ENCODE data around the gene PLEKHM3. TPM values are rescaled to one million over a fixed set of nuclear protein-coding genes. Genes with fewer than 3 reads are reported as not detected.

Gene PLEKHM3
- total and polyA plus RNA-seq, 2 of the 13 experiments (the other 11 are each of a cell fraction or from before 2014, with no cell fraction given): 4.5 to 4.7 TPM

GRCh38 chr2:207830778-207831438 is 194.4 kb downstream of the PLEKHM3 start (continued):
- TF ChIP-seq ZBTB39 (CRISPR knock-in tag; IDR thresholded peaks at IDR 0.05) (no peak), ZNF768 (CRISPR knock-in tag; IDR thresholded peaks at IDR 0.05) (no peak), ZNF121 (CRISPR knock-in tag; IDR thresholded peaks at IDR 0.05) (no peak), ZNF574 (CRISPR knock-in tag; IDR thresholded peaks at IDR 0.05) (peak; percentile 21; the same call in 1 of the 2 replicates), TOE1 (CRISPR knock-in tag; IDR thresholded peaks at IDR 0.05) (no peak), CENPT (CRISPR knock-in tag; IDR thresholded peaks at IDR 0.05; ENCODE audit: low read depth) (no peak), JARID2 (CRISPR knock-in tag; IDR thresholded peaks at IDR 0.05; ENCODE audit: insufficient replicate concordance) (no peak), PRDM4 (CRISPR knock-in tag; IDR thresholded peaks at IDR 0.05; ENCODE audit: borderline replicate concordance) (no peak), HOXA9 (CRISPR knock-in tag; IDR thresholded peaks at IDR 0.05; ENCODE audit: borderline replicate concordance) (no peak), CERS6 (CRISPR knock-in tag; IDR thresholded peaks at IDR 0.05) (no peak), ZNF567 (CRISPR knock-in tag; IDR thresholded peaks at IDR 0.05; ENCODE audit: borderline replicate concordance) (0 out of 2 replicates have a peak, but pooled peaks have one; percentile 49), KDM3A (CRISPR knock-in tag; IDR thresholded peaks at IDR 0.05; ENCODE audit: low read depth) (no peak), ZNF207 (IDR thresholded peaks at IDR 0.05; ENCODE audit: borderline replicate concordance) (no peak), KLF16 (CRISPR knock-in tag; IDR thresholded peaks at IDR 0.05) (no peak), ZNF572 (CRISPR knock-in tag; IDR thresholded peaks at IDR 0.05) (no peak), MTERF4 (CRISPR knock-in tag; IDR thresholded peaks at IDR 0.05) (no peak), THAP7 (CRISPR knock-in tag; IDR thresholded peaks at IDR 0.05) (no peak), E2F5 (CRISPR knock-in tag; conservative IDR thresholded peaks at IDR 0.05) (no peak)

Data from HepG2 (cell line).